IPS DF 4.7 (cell line): ENCODE measurements around the gene DRICH1.
"Not testable (repeated sequence)": the region's sequence is repeated elsewhere in the genome, so short reads cannot be mapped to it uniquely, and the experiment has no call there.

Experiments
- DNase-seq: peaks from one replicate; pipeline ENCODE4 v3.0.0-alpha.2; 2013; ENCODE audit warnings: low spot score; ENCODE audit errors: extremely low read depth

Gene DRICH1, protein sequence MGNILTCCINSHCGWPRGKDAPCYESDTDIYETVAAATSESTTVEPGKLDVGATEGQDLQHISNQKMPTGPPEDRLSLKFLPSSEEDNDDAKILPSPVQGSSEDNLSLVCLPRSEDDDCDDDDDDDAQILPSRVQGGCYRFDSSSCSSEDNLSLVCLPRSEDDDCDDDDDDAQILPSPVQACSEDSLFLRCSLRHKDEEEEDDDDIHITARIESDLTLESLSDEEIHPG

GRCh38 chr22:23632178-23632577 is at the start of gene DRICH1:
Gene DRICH1 (minus strand): TSS chr22:23632321. CDS start chr22:23632023, 298 bp downstream.
- no peak for DNase-seq

GRCh38 chr22:23681026-23681809 is 49.1 kb upstream of the DRICH1 start:
- no peak for DNase-seq

GRCh38 chr22:23678133-23678532 is 46.0 kb upstream of the DRICH1 start:
- no peak for DNase-seq

DNA sequence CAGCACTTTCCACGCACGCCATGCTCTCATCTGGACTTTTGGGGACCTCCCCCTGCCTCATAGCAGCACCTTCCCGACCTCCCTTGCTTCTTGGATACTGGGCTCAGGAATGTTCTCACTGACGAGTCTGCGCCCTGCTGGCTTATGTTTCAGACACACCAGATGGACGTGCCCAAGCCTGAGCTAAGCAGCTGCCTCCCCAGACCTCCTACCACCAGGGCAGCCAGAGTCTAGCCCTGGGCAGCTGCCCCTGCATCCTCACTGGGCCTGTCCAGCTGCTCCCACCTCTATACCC is 45.5 kb upstream of the DRICH1 start:
- no peak for DNase-seq

DNA sequence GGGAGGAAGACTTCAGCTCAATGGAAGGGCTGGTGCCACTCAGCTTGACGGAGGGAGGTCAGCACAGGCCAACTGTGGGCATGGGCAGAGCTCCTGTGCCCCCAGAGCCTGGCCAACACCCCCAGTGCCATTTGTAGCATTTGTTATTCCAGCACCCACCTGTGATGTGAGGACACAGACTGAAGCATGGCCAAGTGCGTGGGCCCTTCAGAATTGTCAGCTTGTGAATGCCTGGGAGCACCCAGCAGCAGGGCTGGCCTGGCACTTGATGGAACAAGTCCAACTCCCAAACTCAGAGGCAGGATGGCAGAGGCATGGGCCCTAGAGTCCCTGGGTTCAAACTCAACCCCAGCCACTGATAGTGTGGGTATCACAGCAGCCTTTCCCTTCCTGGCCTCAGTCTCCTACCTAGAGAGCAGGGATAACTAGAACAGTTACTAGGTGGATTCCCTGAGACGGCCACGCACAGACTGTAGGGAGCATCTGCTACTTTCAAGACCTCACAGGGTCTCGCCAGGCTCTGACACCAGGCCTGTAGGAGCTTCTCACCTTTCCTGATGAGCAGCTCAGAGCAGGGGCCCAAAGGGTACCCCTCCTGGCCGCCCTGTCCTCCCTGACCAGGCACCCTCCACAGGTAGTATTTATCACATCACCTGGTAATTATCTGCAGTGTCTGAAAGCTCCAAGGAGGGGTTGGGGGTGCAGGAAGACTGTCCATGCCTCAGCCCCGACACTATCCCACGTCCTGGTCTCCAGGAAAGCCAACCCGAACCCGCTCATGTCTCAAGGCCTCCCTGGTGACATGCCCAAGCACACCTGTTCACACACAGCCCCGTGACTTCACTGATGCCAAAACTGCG is 45.0 kb upstream of the DRICH1 start:
- not testable (repeated sequence) for DNase-seq

GRCh38 chr22:23675502-23676415 is 43.6 kb upstream of the DRICH1 start:
- DNase-seq: no peak

GRCh38 chr22:23674886-23675501 is 42.9 kb upstream of the DRICH1 start:
- not testable (repeated sequence) for DNase-seq

GRCh38 chr22:23673826-23674690 is 41.9 kb upstream of the DRICH1 start:
- DNase-seq: no peak

GRCh38 chr22:23673050-23673620 is 41.0 kb upstream of the DRICH1 start:
- DNase-seq: no peak

DNA sequence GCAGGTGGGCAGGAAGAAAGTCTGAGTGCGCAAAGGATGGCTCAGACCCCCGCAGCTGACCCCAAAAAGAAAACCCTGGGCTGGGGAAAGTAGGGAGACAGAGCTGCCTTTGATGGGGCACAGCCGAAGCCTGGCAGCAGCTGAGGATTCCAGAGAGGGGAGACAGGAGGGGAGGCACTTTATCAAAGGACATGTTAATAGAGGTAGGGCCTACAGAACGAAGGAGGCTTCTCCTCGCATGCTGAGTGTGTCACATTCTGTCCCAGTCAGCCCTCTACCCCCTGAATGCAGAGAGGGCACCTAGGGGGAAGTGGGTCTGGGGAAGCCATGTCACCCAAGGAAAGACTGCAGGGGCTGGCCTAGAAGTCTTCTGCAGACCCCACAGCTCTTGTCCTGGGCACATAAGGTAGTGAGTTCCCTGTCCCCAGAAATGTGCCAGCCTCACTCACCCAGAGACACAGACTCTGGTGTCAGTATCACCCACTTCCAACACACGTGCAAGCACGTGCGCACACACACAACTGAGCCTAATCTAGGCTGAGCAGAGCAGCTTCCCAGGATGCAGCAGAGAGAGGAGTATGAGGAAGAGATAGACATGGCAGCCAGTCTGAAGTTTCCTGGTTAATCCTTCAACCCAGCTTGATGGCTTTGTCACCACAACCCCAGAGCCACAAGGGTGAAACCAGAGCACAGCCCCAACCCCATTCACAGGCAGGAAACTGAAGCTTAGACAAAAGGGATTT is 40.4 kb upstream of the DRICH1 start:
- DNase-seq: not testable (repeated sequence)

GRCh38 chr22:23671387-23671786 is 39.3 kb upstream of the DRICH1 start:
- not testable (repeated sequence) for DNase-seq

DNA sequence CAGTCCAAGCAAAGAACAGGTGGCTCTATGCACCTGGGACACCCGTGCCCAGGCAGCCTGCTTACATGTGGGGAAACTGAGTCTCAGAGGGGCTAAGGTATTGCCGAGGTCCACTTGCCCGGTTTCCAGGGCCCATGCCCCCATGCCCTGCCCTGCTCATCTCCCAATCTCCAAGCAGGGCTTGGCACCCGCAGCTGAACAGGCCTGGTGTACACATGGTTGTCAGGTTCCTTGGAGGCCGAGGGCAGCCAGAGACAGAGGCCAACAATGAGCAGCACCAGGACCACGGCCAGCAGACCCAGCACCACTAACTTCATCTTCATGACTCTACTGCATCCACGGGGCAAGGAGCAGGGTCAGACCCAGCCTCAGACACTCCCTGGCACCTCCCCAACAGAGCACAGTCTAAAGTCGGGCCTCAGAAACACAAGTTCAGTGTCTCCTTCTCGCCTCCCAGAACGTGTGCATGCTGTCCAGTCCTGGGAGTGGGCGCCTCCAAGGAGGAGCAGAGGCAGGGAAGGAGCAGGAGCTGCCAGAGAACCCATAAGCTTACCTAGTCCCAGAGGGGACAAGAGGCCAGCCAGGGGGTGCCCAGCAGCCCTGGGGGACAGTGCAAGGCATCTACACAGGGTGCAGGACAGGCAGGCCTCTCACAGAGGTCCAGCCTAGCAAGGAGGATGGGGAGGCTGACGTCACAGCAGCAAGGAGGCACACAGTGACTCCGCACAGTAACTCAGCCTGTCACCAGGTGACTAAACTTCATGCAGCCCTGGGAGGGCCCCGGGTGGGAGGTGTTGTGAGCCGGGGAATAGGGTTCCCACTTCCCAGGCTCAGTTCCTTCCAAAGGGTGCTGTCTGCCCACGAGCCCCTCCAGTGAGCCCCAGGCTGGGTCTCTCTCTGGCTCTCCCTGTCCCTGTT is 38.5 kb upstream of the DRICH1 start:
- no peak for DNase-seq

DNA sequence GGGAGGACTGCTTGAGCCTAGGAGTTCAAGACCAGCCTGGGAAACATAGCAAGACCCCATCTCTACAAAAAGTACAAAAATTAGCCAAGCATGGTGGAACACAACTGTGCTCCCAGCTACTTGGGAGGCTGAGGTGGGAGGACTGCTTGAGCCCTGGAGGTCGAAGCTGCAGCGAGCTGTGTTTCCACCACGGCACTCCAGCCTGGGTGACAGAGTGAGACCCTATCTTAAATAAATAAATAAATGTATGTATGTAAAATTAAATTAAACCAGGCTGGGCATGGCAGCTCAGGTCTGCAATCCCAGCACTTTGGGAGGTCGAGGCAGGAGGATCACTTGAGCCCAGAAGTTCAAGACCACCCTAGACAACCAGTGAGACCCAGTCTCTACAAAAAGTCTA is 28.3 kb upstream of the DRICH1 start:
- DNase-seq: not testable (repeated sequence)

- DNase-seq: no peak
Observed at GRCh38 chr22:23657727-23658126, 25.6 kb upstream of the DRICH1 start.

GRCh38 chr22:23655891-23656475 is 23.9 kb upstream of the DRICH1 start:
- DNase-seq: no peak

DNA sequence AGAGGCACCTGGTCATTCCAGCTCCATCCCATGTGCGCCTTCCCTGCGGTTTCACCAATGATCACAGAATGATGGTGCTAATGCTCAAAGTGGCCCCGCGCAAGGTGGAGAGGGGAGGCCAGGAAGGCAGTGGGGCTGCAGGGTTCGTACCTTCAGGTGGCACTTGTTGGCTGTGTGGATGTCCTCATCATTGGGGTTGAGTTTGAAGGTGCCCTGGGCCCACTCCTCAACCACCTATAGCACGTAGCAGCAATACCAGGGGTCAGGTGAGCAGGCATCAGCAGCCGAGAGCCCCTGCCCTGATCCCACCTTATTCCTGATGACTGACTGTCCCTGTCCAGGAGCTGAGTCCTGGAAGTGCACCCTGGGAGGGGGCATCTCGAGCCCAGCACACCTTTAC is 20.6 kb upstream of the DRICH1 start:
- DNase-seq: no peak

DNA sequence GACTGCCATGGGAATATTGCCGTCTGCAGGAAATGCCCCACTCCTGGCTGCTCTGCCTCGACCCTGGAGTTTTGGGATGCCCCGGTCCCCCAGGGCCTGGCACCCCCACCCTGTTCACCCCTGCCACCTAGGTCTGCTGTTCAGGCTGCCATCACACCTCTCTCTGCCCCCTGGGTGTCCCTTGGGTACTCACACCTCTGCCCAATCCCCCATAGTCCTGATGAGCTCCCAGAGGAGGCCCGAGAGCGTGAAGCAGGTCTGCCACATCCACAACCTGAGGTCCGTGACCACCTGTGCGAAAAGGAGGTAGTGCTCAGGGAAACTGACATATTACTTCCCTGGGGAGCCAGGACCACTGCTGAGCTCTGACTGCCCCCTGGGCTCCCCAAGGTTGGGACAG is 20.2 kb upstream of the DRICH1 start:
- DNase-seq: no peak
